GM12864 (cell line): ENCODE measurements around the gene VANGL2.

Source experiments
- DNase-seq: peaks from one replicate; pipeline ENCODE4 v3.0.0-alpha.2; 2011; ENCODE audit warnings: low read depth
- H3K4me3 ChIP-seq: 2 replicates; pipeline ENCODE4 v1.5.1; 2011; ENCODE audit warnings: mild to moderate bottlenecking, low read depth, low read length, control low read depth
- CTCF ChIP-seq: IDR thresholded peaks from 2 replicates; pipeline ENCODE4 v1.5.1; 2011; ENCODE audit warnings: low read depth, mild to moderate bottlenecking, moderate library complexity, low read length, control low read depth, inconsistent platforms; ENCODE audit errors: missing control alignments

The VANGL2 gene

GRCh38 chr1:160446945-160447600 lies 46.7 kb downstream of the VANGL2 start:
- no peak for TF ChIP-seq CTCF
- no peak for DNase-seq
- H3K4me3 ChIP-seq: no peak overlapping the region

- no peak for TF ChIP-seq CTCF
- H3K4me3 ChIP-seq: no peak overlapping the region
- no peak for DNase-seq
Observed at GRCh38 chr1:160449494-160449893, 49.1 kb downstream of the VANGL2 start.

- no peak for TF ChIP-seq CTCF
- no peak for DNase-seq
- H3K4me3 ChIP-seq: peak overlapping the region; percentile 22; the same call in 1 of the 2 replicates
Observed at GRCh38 chr1:160451119-160451858, 50.9 kb downstream of the VANGL2 start.

- DNase-seq: no peak
Observed at GRCh38 chr1:160451859-160452232, 51.5 kb downstream of the VANGL2 start.

GRCh38 chr1:160453443-160453842 lies 53.1 kb downstream of the VANGL2 start:
- TF ChIP-seq CTCF: no peak
- DNase-seq: peak; percentile 70
- H3K4me3 ChIP-seq: peak overlapping the region; percentile 17; the same call in 1 of the 2 replicates

More at GRCh38 chr1:160451859-160452232, 51.5 kb downstream of the VANGL2 start:
- peak overlapping the region; percentile 22; the same call in 1 of the 2 replicates for H3K4me3 ChIP-seq
- no peak for TF ChIP-seq CTCF

- H3K4me3 ChIP-seq: no peak overlapping the region
- DNase-seq: no peak
- no peak for TF ChIP-seq CTCF
Observed at GRCh38 chr1:160454371-160455152, 54.2 kb downstream of the VANGL2 start.
